Measurements from ENCODE around the gene CHRD. TPM values are rescaled to one million over a fixed set of nuclear protein-coding genes. Genes with fewer than 3 reads are reported as not detected.

The CHRD gene
- polyA plus RNA-seq, 6 donors from 2014 or later = not detected

DNA sequence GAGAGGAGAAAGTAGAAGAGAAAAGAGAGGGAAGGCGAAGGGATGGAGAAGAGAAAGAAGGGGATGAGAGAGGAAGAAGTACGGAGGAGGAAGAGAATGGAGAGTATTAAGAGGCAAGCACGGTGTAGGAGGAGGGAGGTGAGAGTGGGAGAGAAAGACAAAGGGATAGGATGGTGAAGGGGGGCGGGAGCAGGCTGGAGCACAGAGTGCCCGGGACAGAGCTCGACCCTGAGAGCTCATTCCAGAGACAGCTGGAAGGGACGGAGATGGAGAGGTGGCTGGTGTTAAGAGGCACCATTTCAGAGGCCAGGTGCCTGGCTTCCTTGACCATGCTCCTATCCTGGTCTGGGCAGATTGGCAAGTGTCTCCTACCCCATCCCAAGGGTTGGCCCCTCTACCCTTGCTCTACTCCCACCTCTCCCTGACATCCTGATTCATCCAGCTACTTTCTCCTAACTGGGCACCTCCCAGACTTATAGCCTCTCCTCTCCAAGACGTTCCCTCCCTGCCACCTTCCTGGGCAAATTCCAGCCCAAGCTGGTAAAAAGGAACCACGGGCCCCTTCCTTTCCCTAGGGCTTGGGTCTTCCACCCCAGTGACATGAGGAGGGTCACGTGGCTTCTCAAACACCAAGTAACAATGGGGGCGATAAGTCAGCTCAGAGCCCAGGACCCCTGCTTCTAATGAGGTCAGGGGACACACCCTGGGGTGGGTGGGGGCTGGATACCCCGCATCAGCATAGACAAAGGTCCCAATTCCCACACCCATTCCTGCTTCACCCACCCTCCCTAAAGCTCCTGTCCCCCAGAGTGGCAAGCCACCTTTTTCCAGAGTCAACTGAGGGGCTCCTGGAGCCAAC is 19.6 kb upstream of the CHRD start:
- peak overlapping the region; percentile 74 to 94 (median 86) for H3K4me3 Mint-ChIP-seq
- H3K9me3 Mint-ChIP-seq = no peaks in the 10 kb centered on the region
- peaks cover 24 to 33% (median 29%) of the 10 kb centered on the region in 3 donors for H3K4me1 Mint-ChIP-seq
- ATAC-seq (ENCODE audit: low read depth in 2 of 2) = no peak
- peak overlapping the region in 3 of 6 donors; percentile 7 to 67 (median 34) for H3K27ac Mint-ChIP-seq
- peaks cover 0 to 11% (median 5%) of the 10 kb centered on the region in 3 donors for H3K27me3 Mint-ChIP-seq
- H3K36me3 Mint-ChIP-seq = no peaks in the 10 kb centered on the region
- no peak for DNase-seq

DNA sequence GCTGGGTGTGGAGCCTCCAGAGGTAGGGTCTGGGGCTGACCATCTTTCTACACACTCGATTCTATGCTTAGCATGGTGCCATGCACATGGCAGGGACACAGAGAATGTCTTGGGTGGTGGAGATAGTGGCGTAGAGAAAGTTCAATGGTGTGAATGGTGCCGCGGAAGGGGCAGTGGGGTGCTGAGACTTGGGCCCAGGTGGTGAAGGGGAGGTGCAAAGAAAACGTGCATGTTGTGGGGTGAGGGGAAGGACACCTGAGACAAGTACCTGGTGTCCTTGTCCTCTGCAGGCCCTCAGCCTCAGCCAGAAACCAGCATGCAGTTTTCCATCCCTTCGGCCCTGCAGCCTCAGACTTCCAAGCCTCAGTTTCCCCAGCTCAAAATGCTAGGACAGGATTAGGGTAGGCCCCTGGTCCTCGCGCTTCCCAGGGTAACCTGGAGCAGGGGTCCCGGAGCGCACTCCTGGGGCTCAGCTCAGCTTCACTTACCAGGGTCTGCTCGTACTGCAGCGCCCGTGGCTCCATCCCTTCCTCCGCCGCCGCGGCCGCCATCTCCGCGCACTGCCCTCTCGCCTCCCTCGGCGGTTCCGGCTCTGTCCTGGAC is 18.8 kb upstream of the CHRD start:
- Mint-ChIP-seq H3K4me1 (peaks cover 26 to 33% (median 29%) of the 10 kb centered on the region in 3 donors), H3K4me3 (peak overlapping the region; percentile 74 to 94 (median 86)), H3K9me3 (no peaks in the 10 kb centered on the region), H3K27me3 (peaks cover 0 to 11% (median 5%) of the 10 kb centered on the region in 3 donors), H3K27ac (peak overlapping the region in 3 of 6 donors; percentile 34 to 80 (median 67)), H3K36me3 (no peaks in the 10 kb centered on the region)
- DNase-seq (no peak), ATAC-seq (ENCODE audit: low read depth in 2 of 2) (no peak)

- H3K27ac Mint-ChIP-seq = peak within 1 kb of the TSS; percentile 67 to 93 (median 88)
- DNase-seq = peak; percentile 50
- peaks cover 0 to 11% (median 5%) of the 10 kb centered on the region in 3 donors for H3K27me3 Mint-ChIP-seq
These were observed 18.3 kb upstream of the CHRD start, which contains the start of the genes CLCN2 and POLR2H for GRCh38 chr3:184361532-184361931. Gene CLCN2 (minus strand): TSS chr3:184361605. CDS start chr3:184361479, 126 bp downstream. Gene POLR2H (plus strand): TSS chr3:184361710. CDS start chr3:184363493, 1,783 bp downstream.

GRCh38 chr3:184361932-184362667 is 17.8 kb upstream of the CHRD start:
- ATAC-seq (ENCODE audit: low read depth in 2 of 2) = peak; percentile 2 to 6
- Mint-ChIP-seq H3K27me3 (peaks cover 0 to 11% (median 5%) of the 10 kb centered on the region in 3 donors), H3K4me1 (peaks cover 28 to 33% (median 32%) of the 10 kb centered on the region in 3 donors), H3K36me3 (no peaks in the 10 kb centered on the region), H3K27ac (peak overlapping the region; percentile 67 to 93 (median 88)), H3K4me3 (peak overlapping the region; percentile 87 to 98 (median 96)), H3K9me3 (no peaks in the 10 kb centered on the region)
- DNase-seq = peak; percentile 38

More at GRCh38 chr3:184361532-184361931, 18.3 kb upstream of the CHRD start, which contains the start of the genes CLCN2 and POLR2H:
- peaks cover 28 to 33% (median 29%) of the 10 kb centered on the region in 3 donors for H3K4me1 Mint-ChIP-seq
- H3K4me3 Mint-ChIP-seq = peak within 1 kb of the TSS; percentile 87 to 98 (median 96)
- H3K9me3 Mint-ChIP-seq = no peaks in the 10 kb centered on the region
- H3K36me3 Mint-ChIP-seq = no peaks in the 10 kb centered on the region
- ATAC-seq (ENCODE audit: low read depth in 2 of 2) = peak; percentile 6 to 9

DNA sequence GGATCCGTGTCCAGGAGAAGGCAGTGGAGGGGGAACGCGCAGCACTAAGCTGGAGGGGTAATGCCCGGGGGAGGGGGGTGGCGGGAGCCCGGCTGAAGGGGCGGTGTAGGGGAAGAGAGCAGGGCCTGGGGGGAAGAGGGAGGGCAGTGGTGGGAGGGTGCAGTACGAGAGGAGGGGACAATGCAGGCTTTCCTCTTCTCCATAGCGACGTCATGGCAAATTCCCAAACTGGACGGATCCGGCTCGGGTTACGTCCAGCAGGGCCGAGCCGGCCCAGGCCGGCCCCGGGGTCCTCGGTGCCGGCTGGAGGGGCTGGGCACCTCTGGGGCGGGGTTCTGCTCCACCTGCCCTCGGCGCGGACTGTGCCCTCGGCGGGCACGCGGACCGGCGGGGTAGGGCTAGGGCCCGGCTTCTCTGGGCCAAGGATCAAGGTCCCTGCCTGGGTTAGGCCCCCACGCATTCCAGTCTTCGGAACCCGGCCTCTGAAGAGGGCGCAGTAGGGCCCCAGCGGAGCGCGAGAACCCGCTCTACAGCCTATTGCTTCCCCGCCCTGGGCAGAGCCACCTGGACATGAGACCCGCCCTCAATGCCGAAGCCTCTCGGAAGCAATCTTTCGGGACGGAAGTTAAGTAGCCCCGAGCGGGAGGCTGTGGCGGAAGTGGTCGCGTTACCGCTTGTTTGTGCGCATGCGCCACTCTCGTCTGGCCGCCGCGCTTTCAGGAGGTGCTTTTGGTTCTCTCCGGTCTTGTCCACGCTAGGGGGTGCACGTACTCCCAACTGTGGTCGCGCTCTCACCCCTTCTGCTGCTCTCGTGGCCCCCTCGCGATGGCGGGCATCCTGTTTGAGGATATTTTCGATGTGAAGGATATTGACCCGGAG is 16.9 kb upstream of the CHRD start:
- H3K4me1 Mint-ChIP-seq = peaks cover 28 to 33% (median 32%) of the 10 kb centered on the region in 3 donors
- no peaks in the 10 kb centered on the region for H3K9me3 Mint-ChIP-seq
- peaks cover 0 to 4% of the 10 kb centered on the region in 2 donors for H3K36me3 Mint-ChIP-seq
- H3K27me3 Mint-ChIP-seq = peaks cover 0 to 11% (median 5%) of the 10 kb centered on the region in 3 donors
- DNase-seq (peak; percentile 96), ATAC-seq (ENCODE audit: low read depth in 2 of 2) (peak; percentile 87 to 90)
- peak overlapping the region; percentile 87 to 99 (median 96) for H3K4me3 Mint-ChIP-seq
- H3K27ac Mint-ChIP-seq = peak overlapping the region; percentile 89 to 98 (median 96)

DNA sequence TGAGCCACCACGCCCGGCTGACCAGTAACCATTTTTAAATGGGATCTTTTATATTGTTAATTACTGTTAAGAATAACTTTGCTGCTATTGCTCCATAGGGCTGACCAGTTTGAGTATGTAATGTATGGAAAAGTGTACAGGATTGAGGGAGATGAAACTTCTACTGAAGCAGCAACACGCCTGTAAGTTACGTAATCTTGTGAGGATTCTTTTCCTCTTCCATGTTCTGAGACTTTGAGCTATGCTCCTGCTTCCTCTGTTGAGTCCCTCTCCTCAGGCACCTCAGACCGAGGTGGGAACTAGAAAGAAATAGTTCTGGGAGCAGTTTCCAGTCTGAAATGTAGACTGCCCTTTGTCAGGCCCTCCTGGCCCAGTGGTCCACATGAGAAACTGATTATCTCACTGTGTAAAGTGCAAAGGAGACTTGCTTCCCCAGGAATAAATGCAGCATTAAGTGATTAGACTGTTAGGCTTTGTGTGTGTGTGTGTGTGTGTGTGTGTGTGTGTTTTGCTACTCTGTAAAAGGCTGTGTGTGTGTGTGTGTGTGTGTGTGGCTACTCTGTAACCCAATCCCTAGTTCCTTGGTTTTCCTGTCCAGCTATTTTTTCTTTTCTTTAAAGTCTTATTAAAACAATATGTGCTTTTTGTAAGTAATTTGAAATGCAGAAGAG is 13.1 kb upstream of the CHRD start:
- no peak for DNase-seq
- ATAC-seq (ENCODE audit: low read depth in 2 of 2) = no peak
- peaks cover 0 to 10% of the 10 kb centered on the region in 2 donors for H3K36me3 Mint-ChIP-seq
- no peak overlapping the region for H3K27ac Mint-ChIP-seq
- no peaks in the 10 kb centered on the region for H3K9me3 Mint-ChIP-seq
- no peaks in the 10 kb centered on the region for H3K27me3 Mint-ChIP-seq
- peaks cover 23 to 26% (median 24%) of the 10 kb centered on the region in 3 donors for H3K4me1 Mint-ChIP-seq
- H3K4me3 Mint-ChIP-seq = peak overlapping the region in 1 of 8 donors; percentile 36

DNA sequence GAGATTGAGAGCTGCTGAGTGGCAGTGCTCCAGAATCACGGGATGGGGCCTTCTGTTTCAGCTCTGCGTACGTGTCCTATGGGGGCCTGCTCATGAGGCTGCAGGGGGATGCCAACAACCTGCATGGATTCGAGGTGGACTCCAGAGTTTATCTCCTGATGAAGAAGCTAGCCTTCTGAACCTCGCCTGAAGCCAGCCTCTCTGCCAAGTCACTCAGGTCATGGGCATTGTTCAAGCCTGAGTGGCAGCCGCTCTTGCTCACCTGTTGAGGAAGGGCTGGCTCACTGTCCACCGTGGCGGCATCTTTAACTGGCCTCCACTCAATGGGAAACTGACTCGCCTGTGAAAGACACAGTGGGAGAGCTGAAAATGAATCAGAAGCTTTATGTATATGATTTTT is 11.7 kb upstream of the CHRD start:
- Mint-ChIP-seq H3K27me3 (no peaks in the 10 kb centered on the region), H3K4me3 (no peak overlapping the region), H3K4me1 (peaks cover 16 to 24% (median 21%) of the 10 kb centered on the region in 3 donors), H3K27ac (peak overlapping the region in 1 of 6 donors; percentile 39), H3K36me3 (peaks cover 0 to 10% of the 10 kb centered on the region in 2 donors), H3K9me3 (no peaks in the 10 kb centered on the region)
- ATAC-seq (ENCODE audit: low read depth in 2 of 2) = no peak
- no peak for DNase-seq

GRCh38 chr3:184368586-184369183 is 11.2 kb upstream of the CHRD start:
- DNase-seq (no peak), ATAC-seq (ENCODE audit: low read depth in 2 of 2) (no peak)
- Mint-ChIP-seq H3K27me3 (no peaks in the 10 kb centered on the region), H3K9me3 (no peaks in the 10 kb centered on the region), H3K36me3 (peaks cover 0 to 10% of the 10 kb centered on the region in 2 donors), H3K27ac (peak overlapping the region in 2 of 6 donors; percentile 17 to 44), H3K4me3 (no peak overlapping the region), H3K4me1 (peaks cover 10 to 20% (median 16%) of the 10 kb centered on the region in 3 donors)

DNA sequence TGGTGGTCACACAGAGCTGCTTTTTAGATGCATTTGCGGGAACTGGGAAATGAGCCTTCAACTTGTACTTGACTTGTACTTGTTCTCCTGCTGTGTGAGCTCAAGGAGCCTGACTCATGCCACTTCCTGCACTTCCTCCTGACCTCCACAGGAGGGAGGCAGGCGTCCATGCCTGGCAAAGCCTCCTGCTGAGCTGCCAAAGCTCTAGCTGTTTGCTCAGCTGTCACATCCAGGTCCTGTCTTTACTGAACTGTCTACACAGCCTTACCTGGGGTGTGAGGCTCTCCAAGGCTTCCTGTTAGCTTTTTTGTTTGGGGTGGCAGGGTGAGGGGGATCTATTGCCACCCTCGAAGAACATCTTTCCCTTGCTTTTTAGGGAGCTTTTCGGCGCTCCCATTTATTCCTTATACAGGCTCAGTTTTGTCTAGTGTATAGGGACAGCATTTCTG is 8.3 kb upstream of the CHRD start:
- ATAC-seq (ENCODE audit: low read depth in 2 of 2) (peak; percentile 73 to 85), DNase-seq (peak; percentile 42)
- Mint-ChIP-seq H3K27me3 (peaks cover 17% of the 10 kb centered on the region in 3 donors), H3K4me3 (peak overlapping the region in 1 of 8 donors; percentile 47), H3K9me3 (no peaks in the 10 kb centered on the region), H3K36me3 (peaks cover 0 to 10% of the 10 kb centered on the region in 2 donors), H3K27ac (peak overlapping the region in 1 of 6 donors; percentile 20), H3K4me1 (peaks cover 0 to 6% (median 2%) of the 10 kb centered on the region in 3 donors)

GRCh38 chr3:184372296-184372821 is 7.5 kb upstream of the CHRD start:
- Mint-ChIP-seq H3K4me3 (no peak overlapping the region), H3K4me1 (peaks cover 0 to 6% (median 0%) of the 10 kb centered on the region in 3 donors), H3K36me3 (peaks cover 0 to 10% of the 10 kb centered on the region in 2 donors), H3K9me3 (no peaks in the 10 kb centered on the region), H3K27ac (peak overlapping the region in 2 of 6 donors; percentile 74 to 93), H3K27me3 (peaks cover 24 to 25% (median 25%) of the 10 kb centered on the region in 3 donors)
- no peak for DNase-seq
- ATAC-seq (ENCODE audit: low read depth in 2 of 2) = no peak

DNA sequence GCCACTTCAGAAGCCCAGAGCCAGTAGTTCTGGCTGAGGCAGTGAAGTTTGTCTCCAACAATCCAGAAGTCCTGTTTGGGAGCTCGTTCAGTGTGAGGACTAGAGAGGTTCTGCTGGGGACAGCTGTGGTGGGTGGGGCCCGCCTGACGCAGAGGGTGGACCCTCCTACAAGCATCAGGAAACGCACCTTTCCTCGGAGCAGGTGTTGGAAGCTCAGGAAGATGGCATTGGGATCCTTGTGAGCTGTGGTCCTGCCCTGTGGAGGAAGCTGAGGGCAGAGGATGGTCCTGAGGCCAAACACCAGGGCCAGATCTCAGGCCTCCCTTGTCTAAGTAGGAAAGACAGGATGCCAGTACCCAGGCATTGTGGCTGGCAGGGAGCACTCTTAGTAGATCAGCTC is 6.9 kb upstream of the CHRD start:
- no peak overlapping the region for H3K4me3 Mint-ChIP-seq
- peaks cover 30 to 31% (median 30%) of the 10 kb centered on the region in 3 donors for H3K27me3 Mint-ChIP-seq

More for the DNA sequence above, 6.9 kb upstream of the CHRD start:
- Mint-ChIP-seq H3K9me3 (no peaks in the 10 kb centered on the region), H3K36me3 (peaks cover 0 to 6% of the 10 kb centered on the region in 2 donors), H3K4me1 (peaks cover 0 to 6% (median 1%) of the 10 kb centered on the region in 3 donors), H3K27ac (peak overlapping the region in 1 of 6 donors; percentile 75)
- no peak for ATAC-seq (ENCODE audit: low read depth in 2 of 2)
- DNase-seq = no peak
